Measurements from ENCODE around the gene ERP27. TPM values are rescaled to one million over a fixed set of nuclear protein-coding genes. Genes with fewer than 3 reads are reported as not detected.

The ERP27 gene
- total and polyA plus RNA-seq, 2 donors (not counting 3 experiments of a cell fraction or from before 2014, with no cell fraction given): 0.70 to 0.88 TPM

DNA sequence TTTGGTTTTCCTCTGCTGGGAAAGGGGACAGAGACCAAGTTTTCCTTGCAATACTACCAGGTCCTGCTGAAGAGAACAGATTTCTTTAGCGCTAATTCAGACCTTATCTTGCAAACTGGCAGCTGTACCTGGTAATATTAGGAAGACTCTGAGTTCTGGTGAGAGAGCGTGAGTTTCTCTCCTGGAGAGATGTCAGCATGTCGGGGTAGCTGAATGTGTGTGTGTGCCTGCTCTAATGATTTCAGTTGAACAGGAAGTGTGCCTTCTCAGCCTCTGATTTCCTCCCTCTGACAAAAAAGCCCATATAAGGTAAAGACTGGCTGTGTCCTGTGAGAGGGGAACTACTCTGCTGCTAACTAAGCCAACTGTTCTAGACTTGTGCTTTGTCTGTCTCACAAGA, 10.3 kb upstream of the ERP27 start:
- peak overlapping the region; percentile 85 for H3K9ac ChIP-seq (replicated peaks; ENCODE audit: extremely low read depth, insufficient read depth, low read length)
- H3K9me1 ChIP-seq (replicated peaks; ENCODE audit: control insufficient read depth, extremely low read depth, insufficient read depth, low read length): no peaks in the 10 kb centered on the region
- BruUV-seq (replicated peaks): no TSS peak
- POLR2A ChIA-PET: interaction anchor here (0.8 to 1.0 kb wide), 2 partner anchors 11 to 13 kb away, joined by 3 to 4 read pairs; partner anchors contain the start of gene ARHGDIB
- CTCF ChIA-PET: interaction anchor here (0.5 to 2.1 kb wide), 6 partner anchors 12 to 103 kb away, joined by 3 to 6 read pairs (median 3); partner anchors contain the start of gene ARHGDIB
- no peak for TF ChIP-seq GATA2 (IDR thresholded peaks at IDR 0.05; ENCODE audit: insufficient read depth, insufficient read length, low read depth, low read length)
- no peak for TF ChIP-seq JUN (IDR thresholded peaks at IDR 0.05; ENCODE audit: borderline replicate concordance, insufficient read depth, insufficient read length, low read depth)
- TF ChIP-seq, protein P1, sequence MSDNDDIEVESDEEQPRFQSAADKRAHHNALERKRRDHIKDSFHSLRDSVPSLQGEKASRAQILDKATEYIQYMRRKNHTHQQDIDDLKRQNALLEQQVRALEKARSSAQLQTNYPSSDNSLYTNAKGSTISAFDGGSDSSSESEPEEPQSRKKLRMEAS (IDR thresholded peaks at IDR 0.05; ENCODE audit: insufficient read depth, insufficient read length): no peak
- peak; percentile 88 for TF ChIP-seq POLR2AphosphoS5 (IDR thresholded peaks at IDR 0.05; ENCODE audit: insufficient read depth, low read depth, low read length)
- TF ChIP-seq FOS (IDR thresholded peaks at IDR 0.05; ENCODE audit: borderline replicate concordance, insufficient read depth, low read length): peak; percentile 43
- TF ChIP-seq POLR2A (IDR thresholded peaks at IDR 0.05; ENCODE audit: low read depth, low read length): peak; percentile 82
- TF ChIP-seq, protein P2, sequence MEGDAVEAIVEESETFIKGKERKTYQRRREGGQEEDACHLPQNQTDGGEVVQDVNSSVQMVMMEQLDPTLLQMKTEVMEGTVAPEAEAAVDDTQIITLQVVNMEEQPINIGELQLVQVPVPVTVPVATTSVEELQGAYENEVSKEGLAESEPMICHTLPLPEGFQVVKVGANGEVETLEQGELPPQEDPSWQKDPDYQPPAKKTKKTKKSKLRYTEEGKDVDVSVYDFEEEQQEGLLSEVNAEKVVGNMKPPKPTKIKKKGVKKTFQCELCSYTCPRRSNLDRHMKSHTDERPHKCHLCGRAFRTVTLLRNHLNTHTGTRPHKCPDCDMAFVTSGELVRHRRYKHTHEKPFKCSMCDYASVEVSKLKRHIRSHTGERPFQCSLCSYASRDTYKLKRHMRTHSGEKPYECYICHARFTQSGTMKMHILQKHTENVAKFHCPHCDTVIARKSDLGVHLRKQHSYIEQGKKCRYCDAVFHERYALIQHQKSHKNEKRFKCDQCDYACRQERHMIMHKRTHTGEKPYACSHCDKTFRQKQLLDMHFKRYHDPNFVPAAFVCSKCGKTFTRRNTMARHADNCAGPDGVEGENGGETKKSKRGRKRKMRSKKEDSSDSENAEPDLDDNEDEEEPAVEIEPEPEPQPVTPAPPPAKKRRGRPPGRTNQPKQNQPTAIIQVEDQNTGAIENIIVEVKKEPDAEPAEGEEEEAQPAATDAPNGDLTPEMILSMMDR (IDR thresholded peaks at IDR 0.05; ENCODE audit: extremely low read depth in 1 of 2, insufficient read depth in 1 of 2, low read depth in 1 of 2, low read length in 2 of 2): no peak
- no peak for TF ChIP-seq MYC (IDR thresholded peaks at IDR 0.05; ENCODE audit: low read depth, low read length)
- TF ChIP-seq EZH2 (IDR thresholded peaks at IDR 0.05; ENCODE audit: borderline replicate concordance, low read depth, low read length, severe bottlenecking): no peak
- intact Hi-C loops (cut with micrococcal nuclease): loop anchor here (1.0 kb wide), 3 partner anchors 13 to 43 kb away; partner anchors contain the start of gene ARHGDIB
- no peaks in the 10 kb centered on the region for H3K9me3 ChIP-seq (replicated peaks; ENCODE audit: control insufficient read depth, insufficient read depth, low read length)
- H3K79me2 ChIP-seq (ENCODE audit: control insufficient read depth, insufficient read depth, low read length): peaks cover 56% of the 10 kb centered on the region
- peak overlapping the region; percentile 94 for H3K27ac ChIP-seq (ENCODE audit: insufficient read depth, low read depth, low read length)
- peak overlapping the region; percentile 68 for H3K4me2 ChIP-seq (ENCODE audit: insufficient read depth, low read length)
- peaks cover 72% of the 10 kb centered on the region for H3K4me1 ChIP-seq (ENCODE audit: control insufficient read depth, extremely low read depth, insufficient read depth, low read length)
- dilution Hi-C loops (cut with MboI; ENCODE audit: extremely low pct_ligation_motif_present, low sequenced_read_pairs): no loop called here
- peak; percentile 93 for DNase-seq (ENCODE audit: low read depth, low spot score)
- peaks cover 14 to 43% of the 10 kb centered on the region in 2 experiments for H3K36me3 ChIP-seq (ENCODE audit: control insufficient read depth in 2 of 2, extremely low read depth in 1 of 2, insufficient read depth in 2 of 2, low read length in 2 of 2)
- no peak overlapping the region for H2AFZ ChIP-seq (ENCODE audit: low read depth, low read length)
- H3K27me3 ChIP-seq (ENCODE audit: control insufficient read depth in 2 of 2, insufficient read depth in 2 of 2, low read length in 2 of 2): no peaks in the 10 kb centered on the region
- FAIRE-seq: peak; percentile 94
- peak overlapping the region in 1 of 3 experiments; percentile 36 for H3K4me3 ChIP-seq (replicated peaks in 1 of 3; ENCODE audit: insufficient read depth in 1 of 3, low read depth in 1 of 3, low read length in 3 of 3)
- H4K20me1 ChIP-seq (replicated peaks; ENCODE audit: control insufficient read depth, extremely low read depth, insufficient read depth, low read length): no peaks in the 10 kb centered on the region
